Measurements from ENCODE around the gene TJP3.
"Not testable (repeated sequence)": the region's sequence is repeated elsewhere in the genome, so short reads cannot be mapped to it uniquely, and the experiment has no call there.

TJP3 gene

DNA sequence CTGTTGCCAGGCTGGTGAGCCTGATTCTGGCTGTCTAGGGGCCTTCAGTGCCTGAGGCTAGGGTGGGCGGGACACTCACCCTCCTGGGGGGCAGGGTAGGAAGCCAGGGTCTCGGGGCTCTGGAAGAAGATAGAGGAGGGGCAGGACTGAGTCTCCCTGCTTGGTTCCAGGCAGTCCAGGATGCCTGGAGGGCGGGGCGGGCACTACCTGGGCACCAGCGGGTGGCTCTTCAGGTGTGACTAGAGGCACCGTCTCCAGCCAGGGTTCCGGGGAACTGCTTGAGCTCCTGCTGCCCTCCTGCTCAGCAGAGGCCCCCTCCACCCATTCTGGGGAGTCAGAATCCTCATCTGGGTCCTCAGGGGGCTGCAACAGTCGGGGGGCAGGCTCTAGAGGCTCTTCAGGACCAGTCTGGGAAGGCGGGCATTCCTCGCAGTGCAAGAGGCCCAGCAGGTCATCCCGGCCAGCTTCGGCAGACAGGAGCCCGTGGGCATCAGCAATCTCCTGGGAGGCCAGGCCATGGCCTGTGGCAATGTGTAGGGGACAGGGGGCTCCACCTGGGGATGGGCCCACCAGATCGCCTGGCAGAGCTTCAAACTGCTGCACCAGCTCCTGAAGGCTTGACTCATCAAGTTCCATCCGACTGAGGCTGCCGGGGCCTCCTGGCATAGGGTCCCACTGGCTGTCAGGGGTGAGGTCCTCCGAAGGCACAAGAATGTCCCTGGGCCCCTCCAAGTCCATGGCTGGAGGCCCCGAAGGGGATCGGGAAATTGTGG, 51.5 kb downstream of the TJP3 start:
- Histone ChIP-seq H3K27ac (no peak overlapping the region), H3K9me3 (ENCODE audit: low read depth, low read length) (no peaks in the 10 kb centered on the region), H3K9ac (ENCODE audit: insufficient read length) (no peak overlapping the region), H3K4me3 (no peak overlapping the region), H3K36me3 (ENCODE audit: insufficient read depth, low read length) (no peaks in the 10 kb centered on the region)
- TF ChIP-seq FOXP2 (optimal IDR thresholded peaks at IDR 0.05; ENCODE audit: control extremely low read depth, extremely low read length, insufficient read depth) (no peak), EZH2 (IDR thresholded peaks at IDR 0.05) (no peak), POLR2AphosphoS5 (IDR thresholded peaks at IDR 0.05; ENCODE audit: borderline replicate concordance, low read depth, low read length) (no peak)
- no peak for DNase-seq (ENCODE audit: low read depth, low spot score)

GRCh38 chr19:3760871-3761361, 52.7 kb downstream of the TJP3 start:
- no peak for TF ChIP-seq EZH2 (IDR thresholded peaks at IDR 0.05)
- TF ChIP-seq POLR2AphosphoS5 (IDR thresholded peaks at IDR 0.05; ENCODE audit: borderline replicate concordance, low read depth, low read length): no peak
- no peak for TF ChIP-seq FOXP2 (optimal IDR thresholded peaks at IDR 0.05; ENCODE audit: control extremely low read depth, extremely low read length, insufficient read depth)
- H3K36me3 ChIP-seq (ENCODE audit: insufficient read depth, low read length): no peaks in the 10 kb centered on the region
- no peaks in the 10 kb centered on the region for H3K9me3 ChIP-seq (ENCODE audit: low read depth, low read length)
- DNase-seq (ENCODE audit: low read depth, low spot score): no peak
- peak overlapping the region; percentile 100 for H3K4me3 ChIP-seq
- peak overlapping the region; percentile 36; the same call in 1 of the 2 replicates for H3K27ac ChIP-seq
- H3K9ac ChIP-seq (ENCODE audit: insufficient read length): peak overlapping the region; percentile 97

DNA sequence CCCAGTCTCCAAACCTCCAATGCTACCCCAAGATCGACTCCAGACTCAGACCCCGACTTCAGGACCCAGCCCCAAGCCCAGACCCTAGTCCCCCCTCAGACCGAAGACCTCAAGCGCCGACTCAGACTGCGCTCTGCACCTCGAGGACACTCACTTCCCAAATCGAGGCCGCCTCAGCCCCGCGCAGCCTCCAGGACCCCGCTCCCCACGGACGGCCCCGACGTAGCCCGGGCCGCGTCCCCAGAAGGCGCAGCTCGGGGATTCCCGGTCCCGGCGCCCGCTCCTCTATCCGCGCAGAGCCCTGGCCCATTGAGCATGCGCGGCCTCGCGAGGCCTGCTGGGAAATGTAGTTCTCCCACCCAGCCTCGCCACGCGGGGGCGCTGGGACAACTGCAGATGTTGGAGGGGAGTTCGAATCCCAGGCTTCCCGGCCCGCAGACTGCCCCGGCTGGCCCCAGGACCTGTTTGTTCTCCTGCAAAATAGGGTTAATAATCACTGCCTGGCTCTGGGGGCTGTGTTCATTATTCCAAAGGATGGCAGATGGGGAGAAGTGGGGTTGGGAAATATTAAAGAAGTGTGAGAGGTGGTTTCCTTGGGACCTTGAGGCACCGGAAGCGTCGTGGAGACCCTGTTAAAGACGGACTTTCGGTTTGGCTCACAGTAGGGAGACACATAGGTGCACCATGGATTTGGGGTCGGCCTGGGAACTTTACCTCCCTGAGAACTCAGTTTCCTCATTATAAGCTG, 53.4 kb downstream of the TJP3 start, which contains the start of gene APBA3:
TSS of gene APBA3 (minus strand) at position 311 of the 748 bp plus-strand sequence. CDS start 1,428 bp downstream, outside the sequence.
- no peaks in the 10 kb centered on the region for H3K36me3 ChIP-seq (ENCODE audit: insufficient read depth, low read length)
- TF ChIP-seq POLR2AphosphoS5 (IDR thresholded peaks at IDR 0.05; ENCODE audit: borderline replicate concordance, low read depth, low read length): peak; percentile 91
- no peak for TF ChIP-seq EZH2 (IDR thresholded peaks at IDR 0.05)
- H3K27ac ChIP-seq: peak within 1 kb of the TSS; percentile 99
- no peaks in the 10 kb centered on the region for H3K9me3 ChIP-seq (ENCODE audit: low read depth, low read length)
- DNase-seq (ENCODE audit: low read depth, low spot score): no peak
- H3K9ac ChIP-seq (ENCODE audit: insufficient read length): peak within 1 kb of the TSS; percentile 98
- H3K4me3 ChIP-seq: peak within 1 kb of the TSS; percentile 100

DNA sequence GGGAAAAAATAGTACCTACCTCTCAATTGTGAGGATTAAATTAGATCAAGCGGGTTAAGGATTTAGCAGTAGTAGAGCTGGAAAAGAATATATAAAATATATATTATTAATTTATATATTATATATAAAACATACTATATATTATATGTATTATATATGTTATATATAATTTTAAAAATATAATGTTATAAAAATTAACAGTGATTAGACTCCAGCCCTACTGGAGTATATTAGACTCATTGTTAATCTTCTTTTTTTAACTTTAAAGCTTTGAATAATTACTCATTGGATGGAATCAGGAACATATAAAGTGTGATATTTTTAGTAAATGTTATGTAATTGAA, 53.9 kb downstream of the TJP3 start:
- H3K27ac ChIP-seq: peak overlapping the region; percentile 99
- H3K4me3 ChIP-seq: peak overlapping the region; percentile 100
- no peak for DNase-seq (ENCODE audit: low read depth, low spot score)
- peak overlapping the region; percentile 98 for H3K9ac ChIP-seq (ENCODE audit: insufficient read length)
- no peaks in the 10 kb centered on the region for H3K9me3 ChIP-seq (ENCODE audit: low read depth, low read length)
- no peaks in the 10 kb centered on the region for H3K36me3 ChIP-seq (ENCODE audit: insufficient read depth, low read length)
- TF ChIP-seq EZH2 (IDR thresholded peaks at IDR 0.05) (no peak), POLR2AphosphoS5 (IDR thresholded peaks at IDR 0.05; ENCODE audit: borderline replicate concordance, low read depth, low read length) (no peak), FOXP2 (optimal IDR thresholded peaks at IDR 0.05; ENCODE audit: control extremely low read depth, extremely low read length, insufficient read depth) (no peak)

DNA sequence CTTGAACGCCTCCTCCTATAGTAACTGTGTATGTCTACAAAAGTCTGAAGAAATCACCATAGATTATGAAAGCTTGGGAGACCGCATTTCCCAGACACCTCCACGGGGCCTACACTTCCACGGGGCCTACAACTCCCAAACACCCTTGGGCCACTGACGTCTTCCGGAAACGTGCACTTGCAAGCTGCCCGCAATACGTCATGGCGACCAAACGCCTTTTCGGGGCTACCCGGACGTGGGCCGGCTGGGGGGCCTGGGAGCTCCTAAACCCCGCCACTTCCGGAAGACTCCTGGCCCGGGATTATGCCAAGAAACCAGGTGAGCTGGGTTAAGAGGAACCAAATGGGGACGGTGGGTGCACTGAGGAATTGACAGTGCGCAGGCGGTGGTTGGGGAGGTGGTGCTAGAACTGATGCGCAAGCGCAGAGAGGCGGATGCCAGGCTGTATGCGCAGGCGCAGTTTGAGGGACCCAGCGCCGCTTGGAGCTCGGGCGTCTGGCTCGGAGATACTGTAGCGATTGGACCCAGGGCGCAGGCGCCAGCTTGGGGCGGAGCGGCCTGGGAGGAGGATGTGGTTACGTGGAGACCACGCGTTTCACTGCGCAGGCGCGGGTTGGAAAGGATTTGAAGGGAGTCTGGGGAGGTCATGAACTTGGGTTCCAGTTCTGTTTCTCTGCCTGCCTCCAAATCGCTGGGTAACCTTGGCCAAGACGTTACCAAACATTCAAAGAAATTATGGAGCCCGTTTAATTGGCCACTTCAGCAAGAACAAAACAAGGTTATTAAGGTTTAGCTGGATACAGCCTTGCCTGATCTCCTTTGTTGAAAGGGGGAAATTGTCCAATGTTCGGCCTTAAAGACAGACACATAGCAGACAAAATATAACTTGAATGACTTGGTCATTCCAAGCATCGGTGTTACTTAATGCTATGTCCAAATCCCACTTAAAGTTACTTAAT, 54.6 kb downstream of the TJP3 start, which contains the start of gene MRPL54:
TSS of gene MRPL54 (plus strand) at position 182 of the 959 bp plus-strand sequence. CDS start at position 201, 19 bp downstream.
- H3K4me3 ChIP-seq: peak within 1 kb of the TSS; percentile 100
- H3K9me3 ChIP-seq (ENCODE audit: low read depth, low read length): no peaks in the 10 kb centered on the region
- peak within 1 kb of the TSS; percentile 99 for H3K27ac ChIP-seq
- TF ChIP-seq EZH2 (IDR thresholded peaks at IDR 0.05) (no peak), POLR2AphosphoS5 (IDR thresholded peaks at IDR 0.05; ENCODE audit: borderline replicate concordance, low read depth, low read length) (peak; percentile 89)
- DNase-seq (ENCODE audit: low read depth, low spot score): peak; percentile 96
- H3K36me3 ChIP-seq (ENCODE audit: insufficient read depth, low read length): peaks cover 3% of the 10 kb centered on the region; the same call in 1 of the 2 replicates
- H3K9ac ChIP-seq (ENCODE audit: insufficient read length): peak within 1 kb of the TSS; percentile 98

- H3K9ac ChIP-seq (ENCODE audit: insufficient read length): no peak overlapping the region
- DNase-seq (ENCODE audit: low read depth, low spot score): no peak
- TF ChIP-seq FOXP2 (optimal IDR thresholded peaks at IDR 0.05; ENCODE audit: control extremely low read depth, extremely low read length, insufficient read depth) (no peak), EZH2 (IDR thresholded peaks at IDR 0.05) (no peak), POLR2AphosphoS5 (IDR thresholded peaks at IDR 0.05; ENCODE audit: borderline replicate concordance, low read depth, low read length) (no peak)
- H3K9me3 ChIP-seq (ENCODE audit: low read depth, low read length): no peaks in the 10 kb centered on the region
- H3K36me3 ChIP-seq (ENCODE audit: insufficient read depth, low read length): peaks cover 3% of the 10 kb centered on the region; the same call in 1 of the 2 replicates
- no peak overlapping the region for H3K27ac ChIP-seq
- no peak overlapping the region for H3K4me3 ChIP-seq
These were observed 56.9 kb downstream of the TJP3 start for GRCh38 chr19:3765121-3765520.

- H3K27ac ChIP-seq; DNase-seq (ENCODE audit: low read depth, low spot score); H3K9ac ChIP-seq (ENCODE audit: insufficient read length); H3K4me3 ChIP-seq; H3K9me3 ChIP-seq (ENCODE audit: low read depth, low read length); H3K36me3 ChIP-seq (ENCODE audit: insufficient read depth, low read length): not testable (repeated sequence)
These were observed 57.6 kb downstream of the TJP3 start for GRCh38 chr19:3765757-3766156.

DNA sequence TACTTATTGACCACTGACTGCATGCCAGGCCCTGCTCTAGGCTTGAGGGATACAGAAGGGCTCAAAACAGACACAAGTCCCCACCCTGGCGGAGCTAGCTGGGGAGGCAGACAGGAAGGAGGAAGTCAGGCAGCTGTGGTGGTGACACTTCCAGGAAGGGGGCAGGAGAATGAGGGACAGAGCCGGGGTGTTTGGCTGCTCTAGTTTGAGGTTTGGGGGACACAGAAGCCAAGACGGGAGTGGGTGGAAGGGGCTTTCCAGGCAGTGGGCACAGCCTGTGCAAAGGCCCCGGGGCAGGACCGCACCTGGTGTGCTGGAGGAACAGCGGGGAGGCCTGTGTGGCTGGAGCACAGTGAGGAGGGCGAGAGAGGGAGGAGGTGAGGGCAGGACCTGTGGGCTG, 58.3 kb downstream of the TJP3 start:
- Histone ChIP-seq H3K9ac (ENCODE audit: insufficient read length) (no peak overlapping the region), H3K9me3 (ENCODE audit: low read depth, low read length) (no peaks in the 10 kb centered on the region), H3K27ac (no peak overlapping the region), H3K4me3 (no peak overlapping the region), H3K36me3 (ENCODE audit: insufficient read depth, low read length) (peaks cover 3% of the 10 kb centered on the region; the same call in 1 of the 2 replicates)
- no peak for TF ChIP-seq POLR2AphosphoS5 (IDR thresholded peaks at IDR 0.05; ENCODE audit: borderline replicate concordance, low read depth, low read length)
- DNase-seq (ENCODE audit: low read depth, low spot score): no peak

Data from SK-N-MC (cell line).